Stimulated activated naive B cell treated with anti-CD40 and anti-IgM and Interleukin-4, amounts not matched to agents 10 μg/mL and 1 μg/mL and 100 μg/mL, for 72 hours (primary cell): ENCODE measurements around the gene RETREG3.

Experiments
- ATAC-seq, 2 donors: fragments of 150-1000 bp; cut with Tn5 transposase; replicated peaks; 2 replicates each; pipeline ENCODE4 v1.10.0; 2021; ENCODE audit warnings: moderate library complexity in 1 of 2
- DNase-seq: peaks from one replicate; pipeline ENCODE4 v3.0.0; 2021
- H3K27ac Mint-ChIP-seq: one replicate; pipeline ENCODE4 v1.8.0; 2022; ENCODE audit warnings: mild to moderate bottlenecking, mixed read lengths
- H3K27me3 Mint-ChIP-seq, 2 donors: one replicate each; pipeline ENCODE4 v1.8.0; 2022; ENCODE audit warnings: mixed read lengths in 2 of 2
- H3K36me3 Mint-ChIP-seq, 2 donors: one replicate each; pipeline ENCODE4 v1.8.0; 2022; ENCODE audit warnings: mixed read lengths in 2 of 2, mild to moderate bottlenecking in 1 of 2
- H3K4me1 Mint-ChIP-seq, 2 donors: one replicate each; pipeline ENCODE4 v1.8.0; 2022; ENCODE audit warnings: mixed read lengths in 2 of 2, mild to moderate bottlenecking in 1 of 2
- H3K4me3 Mint-ChIP-seq, 2 donors: one replicate each; pipeline ENCODE4 v1.8.0; 2022; ENCODE audit warnings: mild to moderate bottlenecking in 2 of 2, mixed read lengths in 2 of 2, moderate library complexity in 1 of 2
- H3K9me3 Mint-ChIP-seq, 2 donors: one replicate each; pipeline ENCODE4 v1.8.0; 2022; ENCODE audit warnings: mixed read lengths in 2 of 2, mild to moderate bottlenecking in 1 of 2

Gene RETREG3

DNA sequence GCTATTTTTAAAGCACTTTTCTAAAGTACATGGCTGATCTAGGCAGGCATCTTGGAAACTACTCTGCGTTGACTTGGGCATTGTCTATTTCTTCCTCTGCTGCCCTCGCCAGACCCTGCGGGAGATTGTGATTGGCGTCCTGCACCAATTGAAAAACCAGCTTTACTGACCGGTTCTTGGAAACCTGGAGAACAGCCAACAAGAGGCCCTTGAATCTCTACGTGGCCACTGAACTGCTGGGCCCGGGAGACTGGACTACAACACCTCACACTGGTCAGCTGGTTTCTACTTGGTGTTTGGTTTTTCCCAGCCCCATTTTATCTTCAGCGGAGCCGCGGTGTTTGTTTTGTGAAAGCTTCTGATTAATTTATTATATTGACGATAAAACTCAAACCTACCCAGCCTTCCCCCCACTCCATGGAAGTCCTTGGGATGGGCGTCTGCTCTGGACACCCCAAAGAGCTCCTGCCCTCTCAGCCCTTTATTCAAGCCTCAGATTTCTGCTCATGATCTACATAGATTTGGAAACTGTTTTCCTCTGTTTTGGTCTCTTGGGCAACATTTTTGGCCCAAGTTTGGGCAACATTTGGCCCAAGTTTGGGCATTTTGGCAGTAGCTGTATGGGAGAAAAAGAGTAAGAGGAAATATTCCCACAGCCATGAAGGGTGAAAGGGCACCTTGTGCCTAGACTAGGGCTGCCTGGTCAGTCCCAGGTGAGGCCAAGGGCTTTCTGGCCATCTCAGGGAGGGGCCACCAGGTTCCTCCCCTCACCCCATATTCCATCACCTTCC, 37.5 kb downstream of the RETREG3 start:
- no peak for ATAC-seq
- H3K27ac Mint-ChIP-seq = no peak overlapping the region
- H3K4me3 Mint-ChIP-seq = no peak overlapping the region
- H3K9me3 Mint-ChIP-seq = no peaks in the 10 kb centered on the region
- peaks cover 51 to 66% of the 10 kb centered on the region in 2 donors for H3K36me3 Mint-ChIP-seq
- H3K4me1 Mint-ChIP-seq = peaks cover 29 to 59% of the 10 kb centered on the region in 2 donors
- no peaks in the 10 kb centered on the region for H3K27me3 Mint-ChIP-seq
- no peak for DNase-seq

DNA sequence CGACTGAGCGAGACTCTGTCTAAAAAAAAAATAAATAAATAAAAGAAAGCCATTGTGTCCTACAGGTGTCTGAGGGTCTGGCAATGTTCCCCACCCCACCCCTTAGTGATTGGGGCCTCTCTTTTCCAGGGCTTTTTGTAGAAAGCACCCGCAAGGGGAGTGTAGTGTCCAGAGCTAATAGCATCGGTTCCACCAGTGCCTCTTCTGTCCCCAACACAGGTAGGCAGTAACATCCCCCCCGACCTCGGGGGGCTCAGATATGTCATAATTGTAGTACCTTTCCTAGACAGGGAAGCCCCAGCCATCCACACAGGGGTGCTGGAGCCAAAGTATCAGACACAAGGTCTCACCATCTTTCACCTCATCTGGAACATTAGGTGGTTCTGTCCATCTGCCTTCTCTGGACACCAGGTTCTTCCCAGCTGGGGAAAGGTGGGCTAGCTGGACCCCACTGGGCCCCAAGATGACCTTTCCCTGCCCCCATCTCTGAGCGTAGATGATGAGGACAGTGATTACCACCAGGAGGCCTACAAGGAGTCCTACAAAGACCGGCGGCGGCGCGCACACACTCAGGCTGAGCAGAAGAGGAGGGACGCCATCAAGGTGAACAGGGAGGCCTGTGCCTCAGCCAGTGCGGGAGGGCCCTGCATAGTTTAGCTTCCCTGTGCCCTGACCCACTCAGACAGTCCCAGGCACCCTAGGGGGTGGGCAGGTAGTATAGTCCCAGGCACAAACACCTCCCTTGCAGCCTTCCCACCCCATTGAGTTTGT, 40.6 kb downstream of the RETREG3 start:
- H3K27ac Mint-ChIP-seq = peak overlapping the region; percentile 81
- peaks cover 44 to 62% of the 10 kb centered on the region in 2 donors for H3K36me3 Mint-ChIP-seq

DNA sequence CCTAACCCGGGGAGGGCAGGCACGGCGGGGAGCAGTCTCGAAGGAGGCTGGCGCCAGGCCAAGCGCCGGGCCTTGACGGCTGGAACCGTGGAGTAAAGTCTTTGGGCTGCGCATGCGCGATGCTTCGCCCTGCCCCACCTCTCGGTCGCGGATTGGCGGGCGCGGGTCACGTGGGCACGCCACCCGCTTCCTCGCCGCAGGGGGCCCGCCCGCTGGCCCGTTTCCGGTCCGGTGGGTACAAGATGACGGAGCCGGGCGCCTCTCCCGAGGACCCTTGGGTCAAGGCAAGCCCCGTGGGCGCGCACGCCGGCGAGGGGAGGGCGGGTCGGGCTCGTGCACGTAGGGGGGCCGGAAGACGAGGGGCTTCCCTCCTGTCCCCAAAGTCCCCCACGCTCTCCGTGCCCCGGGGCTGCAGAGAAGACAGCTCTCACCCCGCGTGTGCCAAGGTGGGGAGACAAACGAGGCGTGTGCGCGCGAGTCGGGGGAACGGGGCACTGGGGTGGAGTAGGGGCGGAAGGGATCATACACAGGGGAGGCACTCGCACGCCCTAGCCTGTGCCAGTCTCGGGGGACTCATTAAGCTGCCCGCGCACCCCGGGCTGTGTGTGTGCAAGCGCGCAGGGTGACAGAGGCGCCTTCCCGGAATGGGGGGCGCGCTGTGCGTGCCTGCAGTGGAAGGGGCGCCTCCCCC, 42.1 kb downstream of the RETREG3 start, which contains the start of gene MLX:
Gene MLX (plus strand): TSS at position 218 of the 691 bp plus-strand sequence. CDS start 25 bp downstream, at position 243.
- Mint-ChIP-seq H3K9me3 (no peaks in the 10 kb centered on the region), H3K27me3 (no peaks in the 10 kb centered on the region), H3K36me3 (peaks cover 44 to 62% of the 10 kb centered on the region in 2 donors), H3K4me1 (peaks cover 32 to 68% of the 10 kb centered on the region in 2 donors), H3K4me3 (peak within 1 kb of the TSS; percentile 97 to 98), H3K27ac (peak within 1 kb of the TSS; percentile 98)
- DNase-seq = peak; percentile 90
- ATAC-seq = peak; percentile 82 to 84

More for the DNA sequence above, 40.6 kb downstream of the RETREG3 start:
- peaks cover 31 to 54% of the 10 kb centered on the region in 2 donors for H3K4me1 Mint-ChIP-seq
- DNase-seq (no peak), ATAC-seq (no peak)
- no peaks in the 10 kb centered on the region for H3K27me3 Mint-ChIP-seq
- H3K9me3 Mint-ChIP-seq = no peaks in the 10 kb centered on the region
- peak overlapping the region; percentile 97 to 98 for H3K4me3 Mint-ChIP-seq

DNA sequence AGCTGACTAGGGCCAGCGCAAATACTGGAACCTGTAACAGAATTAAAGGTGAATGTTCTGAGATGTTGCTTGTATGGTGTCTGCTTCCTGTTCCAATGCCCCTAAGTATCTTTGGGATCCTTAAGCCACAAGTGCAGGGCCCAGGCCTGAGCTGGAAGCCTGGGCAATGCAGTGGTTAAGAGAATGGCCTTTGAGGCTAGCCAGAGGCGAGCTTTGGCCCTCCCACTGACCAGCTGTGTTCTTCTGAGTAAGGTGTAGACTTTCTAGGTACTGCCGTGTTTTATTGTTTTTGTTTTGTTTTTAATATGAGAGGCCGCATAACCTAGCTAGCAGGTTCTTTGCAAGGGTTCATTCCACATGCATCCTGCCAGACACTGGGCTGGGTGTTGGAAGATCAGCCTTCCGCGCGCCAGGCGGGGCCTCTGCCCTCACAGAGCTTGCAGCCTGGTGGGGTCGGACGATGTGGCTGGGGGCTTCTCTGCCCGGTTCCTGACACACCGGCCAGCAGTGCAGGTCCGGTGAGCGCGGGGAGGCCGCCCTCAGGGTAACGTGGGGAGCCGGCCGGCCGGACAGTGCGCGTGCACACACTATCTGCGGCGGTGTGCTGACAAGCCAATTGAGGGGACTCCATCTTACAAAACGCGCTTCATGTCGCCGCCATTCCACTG, 42.8 kb downstream of the RETREG3 start:
- Mint-ChIP-seq H3K36me3 (peaks cover 44 to 60% of the 10 kb centered on the region in 2 donors), H3K4me1 (peaks cover 35 to 73% of the 10 kb centered on the region in 2 donors), H3K9me3 (peaks cover 0 to 1% of the 10 kb centered on the region in 2 donors), H3K27ac (peak overlapping the region; percentile 98), H3K27me3 (no peaks in the 10 kb centered on the region), H3K4me3 (peak overlapping the region; percentile 97 to 98)
- DNase-seq (no peak), ATAC-seq (no peak)

DNA sequence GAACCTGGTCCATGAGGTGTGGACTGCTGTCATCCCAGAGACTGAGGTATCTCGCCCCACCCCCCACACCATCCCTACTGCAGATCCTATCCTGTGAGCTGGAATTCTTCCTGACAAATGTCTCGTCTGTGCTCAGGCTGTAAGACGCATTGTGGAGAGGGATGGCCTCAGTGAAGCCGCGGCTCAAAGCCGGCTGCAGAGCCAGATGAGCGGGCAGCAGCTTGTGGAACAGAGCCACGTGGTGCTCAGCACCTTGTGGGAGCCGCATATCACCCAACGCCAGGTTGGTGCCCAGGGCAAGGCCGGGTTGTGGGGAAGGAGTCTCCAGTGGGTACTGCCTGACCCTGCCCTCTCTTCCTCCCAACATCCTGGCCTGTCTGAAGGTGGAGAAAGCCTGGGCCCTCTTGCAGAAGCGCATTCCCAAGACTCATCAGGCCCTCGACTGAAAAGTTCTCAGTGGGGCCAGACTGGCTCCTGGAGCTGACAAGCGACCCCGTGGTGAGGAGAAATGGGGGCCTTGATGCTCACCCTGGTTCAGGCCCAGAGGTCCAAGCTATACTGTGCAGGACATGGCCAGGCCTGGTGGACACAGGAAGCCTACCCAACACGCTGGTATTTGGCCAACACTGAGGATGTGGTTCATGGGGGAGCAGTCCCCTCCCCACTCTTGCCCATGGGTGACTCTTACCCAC, 43.5 kb downstream of the RETREG3 start:
- Mint-ChIP-seq H3K4me3 (peak overlapping the region; percentile 97 to 98), H3K27me3 (no peaks in the 10 kb centered on the region), H3K36me3 (peaks cover 38 to 55% of the 10 kb centered on the region in 2 donors), H3K9me3 (peaks cover 0 to 1% of the 10 kb centered on the region in 2 donors), H3K4me1 (peaks cover 35 to 69% of the 10 kb centered on the region in 2 donors), H3K27ac (peak overlapping the region; percentile 98)
- DNase-seq (no peak), ATAC-seq (no peak)

DNA sequence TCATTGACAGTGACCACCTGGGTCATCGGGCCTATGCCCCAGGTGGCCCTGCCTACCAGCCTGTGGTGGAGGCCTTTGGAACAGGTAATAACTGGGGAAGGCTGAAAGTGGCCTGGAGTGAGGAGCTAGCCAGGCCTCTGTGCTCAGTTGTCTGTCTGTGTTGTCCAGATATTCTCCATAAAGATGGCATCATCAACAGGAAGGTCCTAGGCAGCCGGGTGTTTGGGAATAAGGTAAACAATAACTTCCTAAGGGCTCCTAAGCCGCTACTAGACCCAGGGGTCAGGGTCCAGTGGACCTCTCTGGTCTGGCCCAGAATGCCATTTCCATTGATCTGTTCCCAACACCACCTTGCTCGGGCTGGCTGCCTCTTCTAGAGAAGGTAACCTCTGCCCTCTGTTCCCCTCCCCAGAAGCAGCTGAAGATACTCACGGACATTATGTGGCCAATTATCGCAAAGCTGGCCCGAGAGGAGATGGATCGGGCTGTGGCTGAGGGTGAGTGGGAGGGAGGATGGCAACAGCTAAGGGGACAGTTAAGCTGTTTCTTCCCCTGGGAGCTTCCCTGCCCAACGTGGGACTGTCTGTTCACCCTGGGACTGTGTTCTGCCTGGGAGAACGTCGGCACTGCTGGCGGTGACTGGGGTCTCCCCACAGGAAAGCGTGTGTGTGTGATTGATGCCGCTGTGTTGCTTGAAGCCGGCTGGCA, 44.2 kb downstream of the RETREG3 start:
- Mint-ChIP-seq H3K4me3 (no peak overlapping the region), H3K36me3 (peaks cover 38 to 52% of the 10 kb centered on the region in 2 donors), H3K27me3 (no peaks in the 10 kb centered on the region), H3K27ac (peak overlapping the region; percentile 51), H3K4me1 (peaks cover 35 to 69% of the 10 kb centered on the region in 2 donors), H3K9me3 (peaks cover 0 to 1% of the 10 kb centered on the region in 2 donors)
- ATAC-seq (no peak), DNase-seq (no peak)

DNA sequence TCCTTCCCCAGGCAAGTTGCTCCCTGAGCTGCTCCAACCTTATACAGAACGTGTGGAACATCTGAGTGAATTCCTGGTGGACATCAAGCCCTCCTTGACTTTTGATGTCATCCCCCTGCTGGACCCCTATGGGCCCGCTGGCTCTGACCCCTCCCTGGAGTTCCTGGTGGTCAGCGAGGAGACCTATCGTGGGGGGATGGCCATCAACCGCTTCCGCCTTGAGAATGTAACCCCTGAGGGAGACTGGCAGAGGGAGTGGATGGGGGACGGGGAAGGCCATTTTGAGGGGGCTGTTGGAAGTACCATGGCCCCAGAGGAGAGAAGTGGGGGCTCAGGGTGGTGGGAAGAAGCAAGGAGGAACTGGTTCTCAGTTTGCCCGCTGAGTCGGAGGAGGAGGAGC, 45.2 kb downstream of the RETREG3 start:
- Mint-ChIP-seq H3K4me1 (peaks cover 35 to 63% of the 10 kb centered on the region in 2 donors), H3K9me3 (peaks cover 0 to 1% of the 10 kb centered on the region in 2 donors), H3K27ac (peak overlapping the region; percentile 86), H3K36me3 (peaks cover 37 to 45% of the 10 kb centered on the region in 2 donors), H3K4me3 (peak overlapping the region; percentile 92 to 99), H3K27me3 (no peaks in the 10 kb centered on the region)
- DNase-seq = no peak
- no peak for ATAC-seq

DNA sequence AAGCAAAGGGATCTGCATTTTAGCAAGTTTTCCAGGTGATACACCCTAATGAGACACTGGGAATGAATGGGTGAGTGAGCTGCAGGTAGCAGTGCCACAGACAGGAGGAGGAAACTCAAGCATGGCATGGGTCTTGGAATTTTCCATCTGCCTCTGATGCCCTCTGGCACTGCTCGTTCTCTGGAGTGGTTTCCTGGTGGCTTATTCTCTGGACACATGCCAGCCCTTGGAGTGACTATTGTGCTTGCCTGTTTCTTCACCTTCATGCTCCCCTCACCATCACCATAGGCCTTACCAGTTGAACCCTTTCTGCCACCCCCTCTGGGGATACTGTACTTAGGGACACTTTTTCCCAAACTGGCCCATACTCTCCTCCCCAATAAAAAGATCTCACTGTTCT, 45.6 kb downstream of the RETREG3 start:
- Mint-ChIP-seq H3K27me3 (no peaks in the 10 kb centered on the region), H3K4me3 (peak overlapping the region; percentile 92 to 99), H3K4me1 (peaks cover 32 to 59% of the 10 kb centered on the region in 2 donors), H3K27ac (peak overlapping the region; percentile 95), H3K9me3 (peaks cover 0 to 1% of the 10 kb centered on the region in 2 donors), H3K36me3 (peaks cover 33 to 41% of the 10 kb centered on the region in 2 donors)
- no peak for ATAC-seq
- DNase-seq = no peak

DNA sequence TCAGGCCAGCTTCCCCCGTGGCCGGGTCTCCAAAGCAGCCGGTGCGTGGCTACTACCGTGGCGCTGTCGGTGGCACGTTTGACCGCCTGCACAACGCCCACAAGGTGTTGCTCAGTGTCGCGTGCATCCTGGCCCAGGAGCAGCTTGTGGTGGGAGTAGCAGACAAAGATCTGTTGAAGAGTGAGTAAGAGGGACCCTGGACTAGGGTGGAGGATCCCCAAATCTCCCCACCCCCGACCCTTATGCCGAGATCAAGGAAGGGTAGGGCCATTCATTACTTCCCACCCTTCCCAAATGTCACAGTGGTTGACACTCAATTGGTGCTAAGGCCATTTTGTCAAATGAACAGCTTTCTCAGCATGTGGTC, 46.0 kb downstream of the RETREG3 start:
- Mint-ChIP-seq H3K4me3 (peak overlapping the region; percentile 92 to 99), H3K36me3 (peaks cover 33 to 40% of the 10 kb centered on the region in 2 donors), H3K4me1 (peaks cover 32 to 57% of the 10 kb centered on the region in 2 donors), H3K27ac (peak overlapping the region; percentile 95), H3K9me3 (peaks cover 0 to 1% of the 10 kb centered on the region in 2 donors), H3K27me3 (no peaks in the 10 kb centered on the region)
- DNase-seq (no peak), ATAC-seq (no peak)

DNA sequence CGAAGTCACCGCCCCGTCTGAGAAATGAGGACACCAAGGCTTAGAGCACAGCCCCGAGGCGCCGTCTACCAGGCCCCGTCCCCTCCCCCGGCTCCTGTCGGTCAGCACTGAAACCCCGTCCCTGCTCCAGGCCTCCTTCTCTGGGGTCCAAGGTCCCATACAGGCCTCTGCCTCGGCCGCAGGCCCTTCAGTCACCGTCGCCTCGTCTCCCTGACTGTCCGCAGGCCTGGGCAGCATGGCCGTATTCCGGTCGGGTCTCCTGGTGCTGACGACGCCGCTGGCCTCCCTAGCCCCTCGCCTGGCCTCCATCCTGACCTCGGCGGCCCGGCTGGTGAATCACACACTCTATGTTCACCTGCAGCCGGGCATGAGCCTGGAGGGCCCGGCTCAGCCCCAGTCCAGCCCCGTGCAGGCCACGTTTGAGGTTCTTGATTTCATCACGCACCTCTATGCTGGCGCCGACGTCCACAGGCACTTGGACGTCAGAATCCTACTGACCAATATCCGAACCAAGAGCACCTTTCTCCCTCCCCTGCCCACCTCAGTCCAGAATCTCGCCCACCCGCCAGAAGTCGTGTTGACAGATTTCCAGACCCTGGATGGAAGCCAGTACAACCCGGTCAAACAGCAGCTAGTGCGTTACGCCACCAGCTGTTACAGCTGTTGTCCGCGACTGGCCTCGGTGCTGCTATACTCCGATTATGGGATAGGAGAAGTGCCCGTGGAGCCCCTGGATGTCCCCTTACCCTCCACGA, 46.6 kb downstream of the RETREG3 start:
- Mint-ChIP-seq H3K9me3 (peaks cover 0 to 1% of the 10 kb centered on the region in 2 donors), H3K4me3 (peak overlapping the region; percentile 92 to 99), H3K27me3 (no peaks in the 10 kb centered on the region), H3K27ac (peak overlapping the region; percentile 95), H3K4me1 (peaks cover 29 to 51% of the 10 kb centered on the region in 2 donors), H3K36me3 (peaks cover 29 to 36% of the 10 kb centered on the region in 2 donors)
- no peak for DNase-seq
- peak; percentile 6 to 17 for ATAC-seq

DNA sequence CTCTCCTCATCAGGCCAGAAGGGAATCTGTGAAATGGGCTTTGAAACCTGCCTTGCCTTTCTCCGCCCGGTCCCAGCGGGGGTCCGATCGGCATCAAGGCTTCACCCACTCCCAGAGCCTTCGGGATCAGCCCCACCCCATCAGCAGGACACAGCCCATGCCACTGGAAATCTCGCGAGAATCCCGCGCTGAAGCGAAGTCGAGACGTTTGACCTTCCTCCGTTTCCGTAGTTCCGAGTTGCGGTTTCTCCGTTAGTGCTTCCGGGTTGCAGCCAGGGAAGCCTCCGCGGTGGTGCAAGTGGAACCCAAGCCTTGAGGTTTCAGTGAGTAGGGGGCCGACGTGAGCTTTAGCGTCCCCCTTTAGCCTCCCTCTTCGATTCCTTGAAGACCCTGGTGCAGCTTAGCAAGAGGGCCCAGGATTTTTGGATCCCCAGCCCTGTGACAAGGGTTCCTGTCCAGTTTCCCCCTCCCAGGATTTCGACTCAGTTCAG, 47.2 kb downstream of the RETREG3 start, which contains the start of gene COASY:
Gene COASY (plus strand): TSS at position 252 of the 491 bp plus-strand sequence. CDS start 475 bp downstream, outside the sequence.
- Mint-ChIP-seq H3K27me3 (no peaks in the 10 kb centered on the region), H3K27ac (peak within 1 kb of the TSS; percentile 95), H3K4me3 (peak within 1 kb of the TSS; percentile 92 to 99), H3K36me3 (peaks cover 27 to 37% of the 10 kb centered on the region in 2 donors), H3K4me1 (peaks cover 29 to 50% of the 10 kb centered on the region in 2 donors), H3K9me3 (peaks cover 0 to 1% of the 10 kb centered on the region in 2 donors)
- ATAC-seq = peak; percentile 78 to 81
- peak; percentile 91 for DNase-seq

DNA sequence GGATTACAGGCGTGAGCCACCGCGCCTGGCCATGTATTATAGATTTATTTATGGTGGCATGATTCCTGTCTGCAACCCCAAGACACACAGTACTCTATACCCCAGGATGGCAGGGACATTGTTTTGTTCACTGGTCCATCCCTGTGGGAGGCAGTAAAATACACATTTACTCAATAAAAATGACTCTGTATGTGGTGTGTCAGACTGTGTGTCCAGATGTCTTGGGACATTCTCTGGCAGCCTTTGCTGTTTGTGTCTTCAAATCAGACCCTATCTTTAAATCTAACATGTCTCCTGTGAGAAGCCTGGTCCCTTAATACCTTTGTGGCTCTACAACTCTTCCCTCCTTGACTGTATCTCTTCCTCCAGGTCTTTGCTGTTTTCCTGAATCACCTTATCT, 48.9 kb downstream of the RETREG3 start:
- ATAC-seq = no peak
- H3K27me3 Mint-ChIP-seq = no peaks in the 10 kb centered on the region
- no peak overlapping the region for H3K27ac Mint-ChIP-seq
- DNase-seq = no peak
- H3K36me3 Mint-ChIP-seq = peaks cover 22 to 32% of the 10 kb centered on the region in 2 donors
- H3K9me3 Mint-ChIP-seq = peaks cover 0 to 1% of the 10 kb centered on the region in 2 donors
- peak overlapping the region in 1 of 2 donors; percentile 56 for H3K4me3 Mint-ChIP-seq
- peaks cover 32 to 40% of the 10 kb centered on the region in 2 donors for H3K4me1 Mint-ChIP-seq
